Nasal cavity respiratory epithelium epithelial cell of viscerocranial mucosa (primary cell): ENCODE data around the gene MMP23B. TPM values are rescaled to one million over a fixed set of nuclear protein-coding genes. Genes with fewer than 3 reads are reported as not detected.

ENCODE experiments used
- total RNA-seq: library from RNA; depleted of rRNA; stranded (reverse); fragments of >200 nt; gene quantifications from 2 replicates; pipeline ENCODE4 v1.2.3, GENCODE V29; 2014

MMP23B gene
- 0.34 and 1.1 TPM in 2 replicates for total RNA-seq

DNA sequence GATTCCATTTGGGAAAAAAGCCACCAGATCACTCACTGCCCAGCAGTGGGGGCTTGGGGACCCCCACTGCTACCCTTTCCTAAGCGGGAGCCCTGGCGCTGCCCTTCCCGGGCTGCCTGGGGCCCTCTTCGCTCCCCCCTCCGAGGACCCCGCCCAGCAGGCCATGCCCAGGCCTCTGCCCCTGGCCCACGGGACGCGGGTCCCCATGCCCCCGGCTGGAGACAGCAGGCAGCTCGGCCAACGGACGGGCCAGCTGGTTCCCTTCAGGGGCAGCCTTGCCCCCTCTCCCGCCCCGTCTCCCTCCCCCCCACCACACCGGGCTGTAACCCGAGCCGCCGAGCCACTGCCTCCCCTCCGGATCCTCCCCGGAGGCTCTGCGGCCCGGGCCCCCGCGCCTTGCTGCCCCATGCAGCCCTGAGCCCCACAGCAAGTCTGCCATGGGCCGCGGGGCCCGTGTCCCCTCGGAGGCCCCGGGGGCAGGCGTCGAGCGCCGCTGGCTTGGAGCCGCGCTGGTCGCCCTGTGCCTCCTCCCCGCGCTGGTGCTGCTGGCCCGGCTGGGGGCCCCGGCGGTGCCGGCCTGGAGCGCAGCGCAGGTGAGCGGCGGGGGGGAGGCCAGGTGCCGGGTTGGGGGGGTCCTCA, at the start of gene MMP23B:
MMP23B (plus strand) TSS at position 392 of the 639 bp plus-strand sequence; CDS start at position 438, 46 bp downstream.

DNA sequence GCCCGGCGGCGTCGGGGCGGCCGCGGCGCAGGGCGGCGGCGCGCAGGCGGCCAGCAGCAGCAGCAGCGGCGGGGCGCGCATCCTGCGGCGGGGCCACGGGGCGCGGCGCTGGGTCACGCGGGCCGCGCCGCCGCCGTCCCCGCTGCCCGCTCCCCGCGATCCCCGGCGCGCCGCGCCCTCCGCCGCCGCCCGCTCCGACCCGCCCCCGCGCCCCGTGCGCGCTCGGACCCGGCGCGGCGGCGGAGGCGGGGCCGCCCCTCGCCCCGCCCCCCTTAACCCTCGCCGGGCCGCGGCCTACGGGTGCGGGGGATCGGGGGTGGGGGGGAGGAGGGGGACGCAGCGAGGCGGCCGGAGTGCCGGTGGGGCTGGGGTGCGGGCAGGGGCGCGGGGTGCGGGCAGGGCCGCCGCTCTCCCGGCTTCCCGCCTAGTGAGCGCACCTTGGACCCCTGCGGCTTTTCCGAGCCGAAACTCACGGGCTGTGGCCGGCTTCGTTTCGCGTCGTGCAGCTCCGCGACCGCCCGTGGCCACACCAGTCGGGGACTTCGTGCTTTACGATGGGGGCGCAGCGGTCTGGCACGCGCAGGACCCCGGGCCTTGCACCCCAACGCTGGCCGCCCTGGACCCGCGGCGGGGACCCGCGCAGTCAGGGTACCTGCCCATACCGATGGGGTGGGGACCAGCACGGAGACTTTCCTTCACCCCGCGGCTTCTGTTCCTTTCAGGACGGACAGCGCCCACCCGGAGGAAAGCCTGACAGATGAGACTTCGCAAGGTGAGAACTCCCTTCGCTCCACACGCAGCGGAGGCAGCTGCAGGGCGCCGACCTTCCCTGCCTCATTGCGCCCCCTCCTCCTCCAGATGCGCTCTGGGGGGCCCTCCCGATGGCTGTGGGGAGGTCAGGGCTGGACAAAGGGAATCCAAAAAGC, 31.8 kb upstream of the MMP23B start, which contains the start of gene FNDC10:
FNDC10 (minus strand) TSS at position 201 of the 926 bp plus-strand sequence; CDS start at position 81, 120 bp downstream.

DNA sequence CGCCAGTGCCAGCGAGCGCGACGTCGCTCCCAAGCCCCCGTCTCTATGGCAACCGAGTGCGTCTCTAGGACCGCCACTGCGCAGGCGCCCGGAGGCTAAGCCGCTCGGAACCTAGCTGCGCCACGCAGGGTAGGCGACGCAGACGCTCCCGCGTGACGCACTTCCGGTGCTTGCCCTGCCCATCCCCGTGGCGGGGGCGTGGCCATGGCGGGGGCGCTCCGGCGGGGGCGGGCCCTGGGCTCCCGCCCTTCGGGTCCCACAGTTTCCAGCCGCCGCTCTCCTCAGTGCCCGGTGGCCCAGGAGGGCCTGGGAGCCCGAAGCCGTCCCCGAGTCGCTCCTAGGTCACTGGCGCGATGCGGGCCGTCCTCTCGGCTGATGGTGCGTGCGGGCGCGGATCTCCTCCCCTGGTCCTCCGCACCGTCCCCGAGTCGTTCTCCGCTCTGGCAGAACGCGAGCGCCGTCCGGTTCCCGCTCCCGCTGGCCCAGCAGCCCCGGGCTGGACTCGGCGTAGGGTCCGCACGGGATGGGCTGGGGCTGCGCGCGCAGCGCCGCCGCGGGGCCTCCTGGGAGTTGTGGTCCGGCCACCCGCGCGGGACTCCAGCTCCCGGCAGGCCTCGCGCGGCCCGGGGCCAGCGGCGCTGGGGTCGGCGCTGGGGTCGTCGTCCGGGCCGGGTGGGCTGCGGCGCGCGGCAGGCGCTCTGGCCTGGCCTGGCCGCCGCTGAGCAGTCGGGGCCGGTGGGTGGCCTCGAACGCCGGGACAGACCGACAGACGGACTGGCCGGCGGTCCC, 16.5 kb upstream of the MMP23B start, which contains the start of gene MIB2:
MIB2 (plus strand) TSS at position 245 of the 789 bp plus-strand sequence. CDS start 7,953 bp downstream, outside the sequence.

DNA sequence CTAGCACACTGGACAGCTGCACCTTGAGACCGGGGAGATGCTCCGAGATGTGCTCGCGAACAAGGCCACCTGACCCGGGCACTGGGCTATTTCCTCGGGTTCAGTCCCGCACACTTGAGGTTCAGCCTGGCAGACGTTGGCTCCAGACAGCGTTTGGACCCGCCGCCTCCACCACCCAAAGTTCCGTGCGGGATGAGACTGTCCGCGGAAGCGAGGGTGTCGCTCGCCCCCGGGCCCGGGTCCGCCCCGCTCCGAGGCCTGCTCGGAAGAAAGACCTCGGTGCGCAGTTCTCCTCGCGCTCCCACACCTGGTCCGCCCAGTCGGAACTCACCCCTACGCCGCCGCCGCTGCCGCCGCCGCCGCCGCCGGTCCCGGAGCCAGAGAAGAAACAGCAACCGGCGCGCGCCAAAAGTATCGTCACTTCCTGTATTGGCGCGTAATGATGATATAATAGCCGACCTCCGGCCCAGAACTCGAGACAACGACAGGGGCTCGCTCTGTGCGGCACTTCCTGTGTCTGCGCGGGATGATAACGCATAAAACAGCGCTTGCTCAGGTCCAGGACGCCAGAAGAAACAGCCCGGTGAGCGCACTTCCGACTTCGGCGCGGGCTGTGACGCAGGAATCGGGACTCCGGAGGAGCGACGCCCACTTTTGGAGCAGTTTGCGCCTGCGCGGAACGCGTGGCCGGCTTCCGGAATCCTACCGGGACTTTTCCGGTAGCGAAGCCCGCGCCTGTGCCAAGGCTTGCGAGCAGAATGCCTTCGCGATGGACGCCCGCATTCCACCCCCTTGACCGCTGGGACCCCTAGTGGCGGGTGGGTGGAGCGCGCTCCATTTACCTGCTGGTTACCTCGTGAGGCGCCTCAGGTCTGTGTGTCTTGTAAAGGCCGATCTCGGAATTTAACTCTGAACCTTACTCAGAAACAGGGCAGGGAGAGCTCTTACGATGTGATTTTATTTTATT, 26.9 kb downstream of the MMP23B start, which contains the start of gene CDK11B:
CDK11B (minus strand) TSS at position 422 of the 967 bp plus-strand sequence. CDS start 1,519 bp downstream, outside the sequence.

Other genes starting within 250 kb of the MMP23B start
- gene CCNL2, start 232.8 kb upstream of the MMP23B start, total RNA-seq = 57.4 and 139 TPM in 2 replicates
- 50.2 and 56.3 TPM in 2 replicates for gene MRPL20, start 224.9 kb upstream of the MMP23B start, total RNA-seq
- gene ANKRD65, start 210.9 kb upstream of the MMP23B start, total RNA-seq = 4.4 and 18.2 TPM in 2 replicates
- gene VWA1, start 196.5 kb upstream of the MMP23B start, total RNA-seq = 2.1 and 18.4 TPM in 2 replicates
- gene ATAD3C, start 182.5 kb upstream of the MMP23B start, total RNA-seq = 0.34 and 1.1 TPM in 2 replicates
- 16.4 and 24.2 TPM in 2 replicates for gene ATAD3B, start 160.4 kb upstream of the MMP23B start, total RNA-seq
- 18.5 and 34.0 TPM in 2 replicates for gene ATAD3A, start 120.0 kb upstream of the MMP23B start, total RNA-seq
- 0.34 and 0.71 TPM in 2 replicates for gene TMEM240, start 91.5 kb upstream of the MMP23B start, total RNA-seq
- 69.4 and 83.5 TPM in 2 replicates for gene SSU72, start 57.3 kb upstream of the MMP23B start, total RNA-seq
- 0.34 and 2.5 TPM in 2 replicates for gene FNDC10, start 32.0 kb upstream of the MMP23B start, total RNA-seq
- gene MIB2, start 16.7 kb upstream of the MMP23B start, total RNA-seq = 68.6 and 97.4 TPM in 2 replicates
- 8.5 and 12.8 TPM in 2 replicates for gene CDK11B, start 26.8 kb downstream of the MMP23B start, total RNA-seq
- gene SLC35E2B, start 60.6 kb downstream of the MMP23B start, total RNA-seq = 16.1 and 41.5 TPM in 2 replicates
- 9.6 and 12.7 TPM in 2 replicates for gene CDK11A, start 92.2 kb downstream of the MMP23B start, total RNA-seq
- 34.9 and 55.6 TPM in 2 replicates for gene NADK, start 146.3 kb downstream of the MMP23B start, total RNA-seq